Natural killer cell (primary cell): ENCODE measurements around the gene ARMC9. TPM values are rescaled to one million over a fixed set of nuclear protein-coding genes. Genes with fewer than 3 reads are reported as not detected.

Experiments
- ATAC-seq, 3 donors: fragments of 150-1000 bp in 2 of 3; fragments of 200-7000 bp in 1 of 3; cut with Tn5 transposase; 1 replicate in 1 of 3; 2 replicates in 2 of 3; pipeline ENCODE4 v1.10.0; 2021; ENCODE audit warnings: mild to moderate bottlenecking in 2 of 3, moderate library complexity in 2 of 3
- DNase-seq, 2 donors: peaks; one replicate each; pipeline versions ENCODE4 v3.0.0 to v3.0.0-alpha.2; 2013 to 2021; ENCODE audit warnings: mixed read lengths in 1 of 2
- H3K27ac ChIP-seq: one replicate; pipeline ENCODE4 v1.5.1; 2013; ENCODE audit warnings: mild to moderate bottlenecking, low read length
- H3K27me3 ChIP-seq: one replicate; pipeline ENCODE4 v1.6.1; 2013; ENCODE audit warnings: low read length; ENCODE audit not compliant: control insufficient read depth, insufficient read depth
- H3K36me3 ChIP-seq: one replicate; pipeline ENCODE4 v1.6.1; 2013; ENCODE audit warnings: low read length; ENCODE audit not compliant: control insufficient read depth, insufficient read depth
- H3K4me1 ChIP-seq: one replicate; pipeline ENCODE4 v1.6.1; 2013; ENCODE audit warnings: low read length; ENCODE audit not compliant: control insufficient read depth, insufficient read depth
- H3K4me3 ChIP-seq: one replicate; pipeline ENCODE4 v1.5.1; 2013; ENCODE audit warnings: low read length
- H3K9me3 ChIP-seq: one replicate; pipeline ENCODE4 v1.6.1; 2013; ENCODE audit warnings: low read length; ENCODE audit not compliant: control insufficient read depth, insufficient read depth
- H3K27ac Mint-ChIP-seq, 2 donors: one replicate each; pipeline ENCODE4 v1.8.0; 2022; ENCODE audit warnings: mild to moderate bottlenecking in 2 of 2, mixed read lengths in 2 of 2, moderate library complexity in 1 of 2
- H3K27me3 Mint-ChIP-seq, 2 donors: one replicate each; pipeline ENCODE4 v1.8.0; 2022; ENCODE audit warnings: low read depth in 2 of 2, mixed read lengths in 2 of 2
- H3K36me3 Mint-ChIP-seq: one replicate; pipeline ENCODE4 v1.8.0; 2022; ENCODE audit warnings: mixed read lengths
- H3K4me1 Mint-ChIP-seq, 2 donors: one replicate each; pipeline ENCODE4 v1.8.0; 2022; ENCODE audit warnings: mixed read lengths in 2 of 2
- H3K4me3 Mint-ChIP-seq: one replicate; pipeline ENCODE4 v1.8.0; 2022; ENCODE audit warnings: mild to moderate bottlenecking, moderate library complexity, mixed read lengths
- H3K9me3 Mint-ChIP-seq, 2 donors: one replicate each; pipeline ENCODE4 v1.8.0; 2022; ENCODE audit warnings: mixed read lengths in 2 of 2
- CTCF ChIP-seq: fragments of 200-600 bp; IDR thresholded peaks from one replicate; pipeline ENCODE4 v1.8.0; 2022; ENCODE audit warnings: antibody characterized with exemption
- WGBS: methylation state at CpG from one replicate; pipeline ENCODE4 v1.1.7; 2013; ENCODE audit warnings: missing lambda C conversion rate; ENCODE audit not compliant: insufficient coverage; 5-methylcytosine and 5-hydroxymethylcytosine counted together
- intact Hi-C: fragments of 100-400 bp; cut with micrococcal nuclease; formaldehyde crosslinking; loops from one replicate; pipeline ENCODE4 v1.14.2; 2022
- total RNA-seq, 4 donors: library from RNA; stranded (reverse); fragments of 120-200 nt in 1 of 4; gene quantifications; one replicate each; pipeline versions ENCODE4 v1.2.3 to v1.2.4, GENCODE V29; 2013 to 2022

Gene ARMC9
- total RNA-seq, 3 donors from 2014 or later (not counting 1 experiment from before 2014, with no cell fraction given) = 1.2 to 2.3 (median 2.0) TPM

- H3K36me3 Mint-ChIP-seq = no peaks in the 10 kb centered on the region
- ATAC-seq (no peak), DNase-seq (no peak)
- WGBS = 100% methylated on average over 1 of the region's 2 CpGs
- H3K9me3 ChIP-seq = no peaks in the 10 kb centered on the region
- no peak overlapping the region for H3K4me3 Mint-ChIP-seq
- peaks cover 0 to 7% of the 10 kb centered on the region in 2 donors for H3K27me3 Mint-ChIP-seq
- no peaks in the 10 kb centered on the region for H3K27me3 ChIP-seq
- peaks cover 16% of the 10 kb centered on the region for H3K4me1 ChIP-seq
- no peak overlapping the region for H3K27ac ChIP-seq
- TF ChIP-seq CTCF = no peak
- intact Hi-C loops = no loop called here
- H3K4me1 Mint-ChIP-seq = peaks cover 7 to 9% of the 10 kb centered on the region in 2 donors
- H3K9me3 Mint-ChIP-seq = no peaks in the 10 kb centered on the region
- no peak overlapping the region for H3K4me3 ChIP-seq
- no peak overlapping the region for H3K27ac Mint-ChIP-seq
- no peaks in the 10 kb centered on the region for H3K36me3 ChIP-seq
Observed at GRCh38 chr2:231325826-231326225, 127.4 kb downstream of the ARMC9 start.

GRCh38 chr2:231326404-231326803 lies 128.0 kb downstream of the ARMC9 start:
- peaks cover 12% of the 10 kb centered on the region for H3K4me1 ChIP-seq
- H3K36me3 Mint-ChIP-seq = no peaks in the 10 kb centered on the region
- ATAC-seq = no peak
- no peaks in the 10 kb centered on the region for H3K36me3 ChIP-seq
- no peak overlapping the region for H3K4me3 Mint-ChIP-seq
- H3K9me3 ChIP-seq = no peaks in the 10 kb centered on the region
- peaks cover 7 to 9% of the 10 kb centered on the region in 2 donors for H3K4me1 Mint-ChIP-seq
- H3K4me3 ChIP-seq = no peak overlapping the region
- H3K27me3 Mint-ChIP-seq = peaks cover 0 to 7% of the 10 kb centered on the region in 2 donors
- 100% methylated on average over 3 of the region's 3 CpGs for WGBS
- H3K27ac Mint-ChIP-seq = no peak overlapping the region
- no peaks in the 10 kb centered on the region for H3K9me3 Mint-ChIP-seq
- no peaks in the 10 kb centered on the region for H3K27me3 ChIP-seq
- no peak for DNase-seq
- H3K27ac ChIP-seq = no peak overlapping the region
- intact Hi-C loops = no loop called here
- TF ChIP-seq CTCF = no peak

GRCh38 chr2:231330311-231330710 lies 131.9 kb downstream of the ARMC9 start:
- TF ChIP-seq CTCF = no peak
- H3K27ac ChIP-seq = no peak overlapping the region
- WGBS = 89% methylated on average over 8 of the region's 8 CpGs
- ATAC-seq (no peak), DNase-seq (no peak)
- no peaks in the 10 kb centered on the region for H3K27me3 ChIP-seq
- Mint-ChIP-seq H3K4me1 (no peaks in the 10 kb centered on the region), H3K4me3 (no peak overlapping the region), H3K9me3 (no peaks in the 10 kb centered on the region), H3K36me3 (no peaks in the 10 kb centered on the region), H3K27ac (no peak overlapping the region), H3K27me3 (no peaks in the 10 kb centered on the region)
- H3K4me1 ChIP-seq = no peaks in the 10 kb centered on the region
- H3K4me3 ChIP-seq = no peak overlapping the region
- no peaks in the 10 kb centered on the region for H3K9me3 ChIP-seq
- H3K36me3 ChIP-seq = no peaks in the 10 kb centered on the region
- intact Hi-C loops = no loop called here

- Mint-ChIP-seq H3K9me3 (no peaks in the 10 kb centered on the region), H3K4me1 (no peaks in the 10 kb centered on the region), H3K4me3 (no peak overlapping the region), H3K27ac (no peak overlapping the region), H3K27me3 (no peaks in the 10 kb centered on the region), H3K36me3 (no peaks in the 10 kb centered on the region)
- ATAC-seq = no peak
- WGBS = 79% methylated on average over 7 of the region's 7 CpGs
- intact Hi-C loops = no loop called here
- Histone ChIP-seq H3K27ac (no peak overlapping the region), H3K27me3 (no peaks in the 10 kb centered on the region), H3K9me3 (no peaks in the 10 kb centered on the region), H3K36me3 (no peaks in the 10 kb centered on the region), H3K4me1 (no peaks in the 10 kb centered on the region), H3K4me3 (no peak overlapping the region)
- DNase-seq = no peak
- no peak for TF ChIP-seq CTCF
Observed at GRCh38 chr2:231331533-231331932, 133.1 kb downstream of the ARMC9 start.
